Nephron progenitor cell (in vitro differentiated cells): ENCODE data around the gene EML1.
A peak's percentile ranks its signal among the peaks of the same experiment; 100 is the strongest.

ENCODE experiments used
- DNase-seq: peaks from one replicate; pipeline ENCODE4 v3.0.0; 2021
- H3K27ac Mint-ChIP-seq: 2 replicates; pipeline ENCODE4 v1.8.0; 2021; ENCODE audit warnings: mild to moderate bottlenecking, moderate library complexity, mixed read lengths
- H3K27me3 Mint-ChIP-seq: 2 replicates; pipeline ENCODE4 v1.8.0; 2021; ENCODE audit warnings: mild to moderate bottlenecking, low read depth, mixed read lengths; ENCODE audit not compliant: poor library complexity
- H3K36me3 Mint-ChIP-seq: 2 replicates; pipeline ENCODE4 v1.8.0; 2021; ENCODE audit warnings: low read depth, mixed read lengths
- H3K4me1 Mint-ChIP-seq: 2 replicates; pipeline ENCODE4 v1.8.0; 2021; ENCODE audit warnings: mixed read lengths
- H3K4me3 Mint-ChIP-seq: 2 replicates; pipeline ENCODE4 v1.8.0; 2021; ENCODE audit warnings: mild to moderate bottlenecking, moderate library complexity, mixed read lengths
- H3K9me3 Mint-ChIP-seq: 2 replicates; pipeline ENCODE4 v1.8.0; 2021; ENCODE audit warnings: mild to moderate bottlenecking, moderate library complexity, mixed read lengths
- CTCF ChIP-seq: fragments of 200-600 bp; sonication (generic); IDR thresholded peaks from 2 replicates; pipeline ENCODE4 v1.5.0; 2021; ENCODE audit warnings: antibody characterized with exemption

EML1 gene

GRCh38 chr14:99819514-99819913, 26.3 kb downstream of the EML1 start:
- Mint-ChIP-seq H3K27me3 (peaks cover 15% of the 10 kb centered on the region), H3K36me3 (peaks cover 9% of the 10 kb centered on the region), H3K4me1 (peaks cover 44% of the 10 kb centered on the region), H3K4me3 (no peak overlapping the region), H3K9me3 (no peaks in the 10 kb centered on the region), H3K27ac (no peak overlapping the region)
- no peak for TF ChIP-seq CTCF
- no peak for DNase-seq

GRCh38 chr14:99820702-99821331, 27.6 kb downstream of the EML1 start:
- DNase-seq = no peak
- peaks cover 9% of the 10 kb centered on the region for H3K36me3 Mint-ChIP-seq
- H3K27me3 Mint-ChIP-seq = peaks cover 15% of the 10 kb centered on the region
- H3K4me3 Mint-ChIP-seq = no peak overlapping the region
- no peak overlapping the region for H3K27ac Mint-ChIP-seq
- H3K4me1 Mint-ChIP-seq = peaks cover 44% of the 10 kb centered on the region
- no peak for TF ChIP-seq CTCF
- H3K9me3 Mint-ChIP-seq = no peaks in the 10 kb centered on the region

- Mint-ChIP-seq H3K4me3 (no peak overlapping the region), H3K27ac (no peak overlapping the region), H3K27me3 (peaks cover 15% of the 10 kb centered on the region), H3K36me3 (peaks cover 9% of the 10 kb centered on the region), H3K4me1 (peaks cover 44% of the 10 kb centered on the region), H3K9me3 (no peaks in the 10 kb centered on the region)
- DNase-seq = peak; percentile 25
- no peak for TF ChIP-seq CTCF
These were observed 28.6 kb downstream of the EML1 start for GRCh38 chr14:99821519-99822508.

GRCh38 chr14:99822800-99823455, 29.7 kb downstream of the EML1 start:
- H3K4me1 Mint-ChIP-seq = peaks cover 39% of the 10 kb centered on the region
- DNase-seq = no peak
- TF ChIP-seq CTCF = no peak
- no peaks in the 10 kb centered on the region for H3K9me3 Mint-ChIP-seq
- H3K27ac Mint-ChIP-seq = no peak overlapping the region
- H3K27me3 Mint-ChIP-seq = peaks cover 11% of the 10 kb centered on the region
- H3K36me3 Mint-ChIP-seq = peaks cover 9% of the 10 kb centered on the region
- no peak overlapping the region for H3K4me3 Mint-ChIP-seq

- TF ChIP-seq CTCF = no peak
- no peak for DNase-seq
- Mint-ChIP-seq H3K36me3 (peaks cover 9% of the 10 kb centered on the region), H3K27ac (no peak overlapping the region), H3K27me3 (peaks cover 14% of the 10 kb centered on the region), H3K9me3 (no peaks in the 10 kb centered on the region), H3K4me1 (peaks cover 23% of the 10 kb centered on the region), H3K4me3 (no peak overlapping the region)
These were observed 31.6 kb downstream of the EML1 start for GRCh38 chr14:99824776-99825175.
